Neural cell (in vitro differentiated cells): ENCODE results near the gene SPSB4. TPM values are rescaled to one million over a fixed set of nuclear protein-coding genes. Genes with fewer than 3 reads are reported as not detected.

Experiments used
- H2AFZ ChIP-seq: fragments of 200-600, 300-800 bp; sonication (generic), shearing (Covaris generic); 2 replicates; pipeline ENCODE4 v1.6.0; 2014; ENCODE audit warnings: low read depth, mild to moderate bottlenecking, antibody characterized with exemption, low read length, moderate library complexity
- H3F3A ChIP-seq: fragments of 200-600 bp; shearing (Covaris generic); 2 replicates; pipeline ENCODE4 v1.6.1; 2016; ENCODE audit warnings: mild to moderate bottlenecking, moderate library complexity, mixed read lengths, antibody characterized with exemption, low read length; ENCODE audit not compliant: insufficient read depth, poor library complexity, severe bottlenecking
- H3K27ac ChIP-seq: fragments of 200-600, 300-800 bp; sonication (generic), shearing (Covaris generic); 2 replicates; pipeline ENCODE4 v1.5.1; 2014; ENCODE audit warnings: mild to moderate bottlenecking, low read length, moderate library complexity
- H3K27me3 ChIP-seq: fragments of 300-800, 200-600 bp; sonication (generic), shearing (Covaris generic); 2 replicates; pipeline ENCODE4 v1.6.0; 2014; ENCODE audit warnings: mild to moderate bottlenecking, low read depth, low read length, moderate library complexity; ENCODE audit not compliant: insufficient read depth
- H3K36me3 ChIP-seq: fragments of 300-800, 200-600 bp; sonication (generic), shearing (Covaris generic); 2 replicates; pipeline ENCODE4 v1.5.1; 2014; ENCODE audit warnings: mild to moderate bottlenecking, antibody characterized with exemption, low read length, moderate library complexity; ENCODE audit not compliant: insufficient read depth
- H3K4me2 ChIP-seq: fragments of 300-800, 200-600 bp; sonication (generic), shearing (Covaris generic); 2 replicates; pipeline ENCODE4 v1.6.0; 2014; ENCODE audit warnings: mild to moderate bottlenecking, low read length
- H3K4me3 ChIP-seq: fragments of 300-800, 200-600 bp; sonication (generic), shearing (Covaris generic); 2 replicates; pipeline ENCODE4 v1.5.1; 2014; ENCODE audit warnings: mild to moderate bottlenecking, low read length, moderate library complexity
- H3K79me2 ChIP-seq: fragments of 200-600 bp; shearing (Covaris generic); replicated peaks from 2 replicates; pipeline ENCODE4 v1.6.0; 2014; ENCODE audit warnings: mild to moderate bottlenecking, low read length, moderate library complexity; ENCODE audit not compliant: insufficient read depth
- H3K9ac ChIP-seq: fragments of 300-800, 200-600 bp; sonication (generic), shearing (Covaris generic); 2 replicates; pipeline ENCODE4 v1.6.1; 2016; ENCODE audit warnings: mild to moderate bottlenecking, low read length, mixed read lengths
- H3K9me2 ChIP-seq: fragments of 200-600 bp; shearing (Covaris generic); 2 replicates; pipeline ENCODE4 v1.6.1; 2016; ENCODE audit warnings: mild to moderate bottlenecking, low read length, mixed read lengths; ENCODE audit not compliant: insufficient read depth
- H3K9me3 ChIP-seq: fragments of 200-600, 300-800 bp; sonication (generic), shearing (Covaris generic); 2 replicates; pipeline ENCODE4 v1.6.1; 2016; ENCODE audit warnings: mild to moderate bottlenecking, mixed run types, low read length, moderate library complexity, mixed read lengths
- H4K20me1 ChIP-seq: fragments of 200-600 bp; shearing (Covaris generic); 2 replicates; pipeline ENCODE4 v1.6.1; 2016; ENCODE audit warnings: mild to moderate bottlenecking, mixed run types; ENCODE audit not compliant: insufficient read depth
- EP300 ChIP-seq: fragments of 450-650 bp; conservative IDR thresholded peaks from 2 replicates; pipeline ENCODE4 v1.6.1; 2014; ENCODE audit warnings: antibody characterized with exemption, mild to moderate bottlenecking, moderate library complexity; ENCODE audit not compliant: poor library complexity, severe bottlenecking
- EZH2 ChIP-seq: fragments of 200-600, 300-800 bp; shearing (Covaris generic), sonication (generic); IDR thresholded peaks from 2 replicates; pipeline ENCODE4 v1.6.1; 2014; ENCODE audit warnings: antibody characterized with exemption, low read length, borderline replicate concordance, mild to moderate bottlenecking; ENCODE audit not compliant: insufficient read depth, poor library complexity, severe bottlenecking
- MXI1 ChIP-seq: fragments of 450-650 bp; conservative IDR thresholded peaks from 2 replicates; pipeline ENCODE4 v1.6.1; 2014; ENCODE audit warnings: antibody characterized with exemption, mild to moderate bottlenecking; ENCODE audit not compliant: poor library complexity, severe bottlenecking
- POLR2AphosphoS5 ChIP-seq: IDR thresholded peaks from 2 replicates; pipeline ENCODE4 v1.6.1; 2012
- RAD21 ChIP-seq: fragments of 450-650 bp; conservative IDR thresholded peaks from 2 replicates; pipeline ENCODE4 v1.6.1; 2014; ENCODE audit warnings: antibody characterized with exemption, mild to moderate bottlenecking, moderate library complexity
- SMC3 ChIP-seq: fragments of 450-650 bp; conservative IDR thresholded peaks from 2 replicates; pipeline ENCODE4 v1.6.1; 2014; ENCODE audit warnings: antibody characterized with exemption, mild to moderate bottlenecking, moderate library complexity; ENCODE audit not compliant: poor library complexity
- TAF1 ChIP-seq: IDR thresholded peaks from 2 replicates; pipeline ENCODE4 v1.6.1; 2012; ENCODE audit warnings: low read depth
- polyA plus RNA-seq: library from polyadenylated mRNA; depleted of rRNA; stranded (reverse); fragments of >200 nt; gene quantifications from 2 replicates; pipeline ENCODE4 v1.2.3, GENCODE V29; 2014
- TF ChIP-seq, protein P1 (sequence below): fragments of 450-650 bp; IDR thresholded peaks from 2 replicates; pipeline ENCODE4 v1.5.1; 2014; ENCODE audit warnings: antibody characterized with exemption, mild to moderate bottlenecking, moderate library complexity; ENCODE audit not compliant: poor library complexity, severe bottlenecking
- TF ChIP-seq, protein P2 (sequence below): IDR thresholded peaks from 2 replicates; pipeline ENCODE4 v1.6.1; 2012; ENCODE audit warnings: borderline replicate concordance

SPSB4 gene
- polyA plus RNA-seq, 1 donor from 2014 or later = 6.1 TPM

DNA sequence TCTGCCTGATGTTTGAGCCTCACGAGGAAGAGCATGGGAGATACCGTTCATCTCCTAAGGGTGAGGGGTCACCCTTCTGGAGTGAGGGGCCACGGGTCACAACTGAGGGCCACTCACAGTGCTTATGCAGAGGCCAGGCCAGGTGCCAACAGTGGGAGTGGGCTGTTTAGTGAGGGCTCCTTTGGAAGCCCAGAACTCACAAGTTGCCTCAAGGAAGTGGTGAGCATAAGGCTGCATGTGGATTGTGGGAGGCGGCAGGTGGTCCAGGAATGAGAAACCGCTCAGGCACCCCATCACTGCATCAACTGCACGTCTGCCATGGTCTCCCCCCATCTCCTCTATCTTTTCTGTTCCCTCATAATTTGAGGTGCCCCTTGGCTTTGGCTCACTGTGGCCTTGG lies 26.5 kb downstream of the SPSB4 start:
- Histone ChIP-seq H3K9ac (peak overlapping the region; percentile 46), H4K20me1 (no peaks in the 10 kb centered on the region), H3K9me3 (no peaks in the 10 kb centered on the region), H3K27ac (peak overlapping the region; percentile 56), H3K4me2 (peak overlapping the region; percentile 30), H3F3A (no peaks in the 10 kb centered on the region), H3K79me2 (no peaks in the 10 kb centered on the region), H2AFZ (no peak overlapping the region), H3K27me3 (no peaks in the 10 kb centered on the region), H3K9me2 (no peaks in the 10 kb centered on the region), H3K4me3 (peak overlapping the region; percentile 53), H3K36me3 (no peaks in the 10 kb centered on the region)
- TF ChIP-seq, protein P1, sequence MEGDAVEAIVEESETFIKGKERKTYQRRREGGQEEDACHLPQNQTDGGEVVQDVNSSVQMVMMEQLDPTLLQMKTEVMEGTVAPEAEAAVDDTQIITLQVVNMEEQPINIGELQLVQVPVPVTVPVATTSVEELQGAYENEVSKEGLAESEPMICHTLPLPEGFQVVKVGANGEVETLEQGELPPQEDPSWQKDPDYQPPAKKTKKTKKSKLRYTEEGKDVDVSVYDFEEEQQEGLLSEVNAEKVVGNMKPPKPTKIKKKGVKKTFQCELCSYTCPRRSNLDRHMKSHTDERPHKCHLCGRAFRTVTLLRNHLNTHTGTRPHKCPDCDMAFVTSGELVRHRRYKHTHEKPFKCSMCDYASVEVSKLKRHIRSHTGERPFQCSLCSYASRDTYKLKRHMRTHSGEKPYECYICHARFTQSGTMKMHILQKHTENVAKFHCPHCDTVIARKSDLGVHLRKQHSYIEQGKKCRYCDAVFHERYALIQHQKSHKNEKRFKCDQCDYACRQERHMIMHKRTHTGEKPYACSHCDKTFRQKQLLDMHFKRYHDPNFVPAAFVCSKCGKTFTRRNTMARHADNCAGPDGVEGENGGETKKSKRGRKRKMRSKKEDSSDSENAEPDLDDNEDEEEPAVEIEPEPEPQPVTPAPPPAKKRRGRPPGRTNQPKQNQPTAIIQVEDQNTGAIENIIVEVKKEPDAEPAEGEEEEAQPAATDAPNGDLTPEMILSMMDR = no peak
- TF ChIP-seq, protein P2, sequence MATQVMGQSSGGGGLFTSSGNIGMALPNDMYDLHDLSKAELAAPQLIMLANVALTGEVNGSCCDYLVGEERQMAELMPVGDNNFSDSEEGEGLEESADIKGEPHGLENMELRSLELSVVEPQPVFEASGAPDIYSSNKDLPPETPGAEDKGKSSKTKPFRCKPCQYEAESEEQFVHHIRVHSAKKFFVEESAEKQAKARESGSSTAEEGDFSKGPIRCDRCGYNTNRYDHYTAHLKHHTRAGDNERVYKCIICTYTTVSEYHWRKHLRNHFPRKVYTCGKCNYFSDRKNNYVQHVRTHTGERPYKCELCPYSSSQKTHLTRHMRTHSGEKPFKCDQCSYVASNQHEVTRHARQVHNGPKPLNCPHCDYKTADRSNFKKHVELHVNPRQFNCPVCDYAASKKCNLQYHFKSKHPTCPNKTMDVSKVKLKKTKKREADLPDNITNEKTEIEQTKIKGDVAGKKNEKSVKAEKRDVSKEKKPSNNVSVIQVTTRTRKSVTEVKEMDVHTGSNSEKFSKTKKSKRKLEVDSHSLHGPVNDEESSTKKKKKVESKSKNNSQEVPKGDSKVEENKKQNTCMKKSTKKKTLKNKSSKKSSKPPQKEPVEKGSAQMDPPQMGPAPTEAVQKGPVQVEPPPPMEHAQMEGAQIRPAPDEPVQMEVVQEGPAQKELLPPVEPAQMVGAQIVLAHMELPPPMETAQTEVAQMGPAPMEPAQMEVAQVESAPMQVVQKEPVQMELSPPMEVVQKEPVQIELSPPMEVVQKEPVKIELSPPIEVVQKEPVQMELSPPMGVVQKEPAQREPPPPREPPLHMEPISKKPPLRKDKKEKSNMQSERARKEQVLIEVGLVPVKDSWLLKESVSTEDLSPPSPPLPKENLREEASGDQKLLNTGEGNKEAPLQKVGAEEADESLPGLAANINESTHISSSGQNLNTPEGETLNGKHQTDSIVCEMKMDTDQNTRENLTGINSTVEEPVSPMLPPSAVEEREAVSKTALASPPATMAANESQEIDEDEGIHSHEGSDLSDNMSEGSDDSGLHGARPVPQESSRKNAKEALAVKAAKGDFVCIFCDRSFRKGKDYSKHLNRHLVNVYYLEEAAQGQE = no peak
- TF ChIP-seq RAD21 = no peak
- no peak for TF ChIP-seq MXI1
- TF ChIP-seq EP300 = no peak
- no peak for TF ChIP-seq EZH2
- TF ChIP-seq POLR2AphosphoS5 = no peak
- TF ChIP-seq TAF1 = no peak
- TF ChIP-seq SMC3 = no peak

DNA sequence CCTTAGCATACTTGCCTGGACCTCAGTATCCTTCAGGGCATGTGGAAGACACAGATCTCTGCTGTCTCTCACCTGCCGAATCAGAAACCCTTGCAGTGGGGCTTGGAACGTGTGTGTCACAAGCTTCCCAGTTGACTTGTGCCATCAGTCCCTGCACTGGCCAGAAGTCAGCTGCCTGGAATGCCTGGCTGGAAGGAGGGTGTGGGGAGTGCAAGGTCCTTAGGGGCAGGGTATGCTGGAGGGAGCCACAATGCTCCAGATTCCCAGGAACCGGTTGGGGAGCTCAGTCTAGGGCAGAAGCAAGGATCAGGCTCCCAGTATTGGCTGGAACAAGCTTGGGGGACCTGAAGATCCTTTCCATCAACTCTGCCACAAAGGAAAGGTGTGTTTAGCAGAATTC lies 27.1 kb downstream of the SPSB4 start:
- Histone ChIP-seq H2AFZ (no peak overlapping the region), H3K27me3 (no peaks in the 10 kb centered on the region), H4K20me1 (no peaks in the 10 kb centered on the region), H3K79me2 (no peaks in the 10 kb centered on the region), H3K9me3 (no peaks in the 10 kb centered on the region), H3K4me2 (no peak overlapping the region), H3F3A (no peaks in the 10 kb centered on the region), H3K27ac (no peak overlapping the region), H3K9me2 (no peaks in the 10 kb centered on the region), H3K9ac (no peak overlapping the region), H3K4me3 (no peak overlapping the region), H3K36me3 (no peaks in the 10 kb centered on the region)
- TF ChIP-seq EZH2 (no peak), POLR2AphosphoS5 (no peak), RAD21 (no peak), MXI1 (no peak), SMC3 (no peak), EP300 (no peak), TAF1 (no peak)
- TF ChIP-seq, protein P2 = no peak
- TF ChIP-seq, protein P1 = no peak
